GM10847 (cell line): Measurements from ENCODE around the gene IBTK.

ENCODE experiments used
- POLR2A ChIP-seq: IDR thresholded peaks from 2 replicates; pipeline ENCODE4 v1.6.1; 2011; ENCODE audit not compliant: insufficient read length; ENCODE audit errors: extremely low read depth

IBTK gene

GRCh38 chr6:82249381-82250253 lies 2.1 kb upstream of the IBTK start:
- TF ChIP-seq POLR2A = no peak

DNA sequence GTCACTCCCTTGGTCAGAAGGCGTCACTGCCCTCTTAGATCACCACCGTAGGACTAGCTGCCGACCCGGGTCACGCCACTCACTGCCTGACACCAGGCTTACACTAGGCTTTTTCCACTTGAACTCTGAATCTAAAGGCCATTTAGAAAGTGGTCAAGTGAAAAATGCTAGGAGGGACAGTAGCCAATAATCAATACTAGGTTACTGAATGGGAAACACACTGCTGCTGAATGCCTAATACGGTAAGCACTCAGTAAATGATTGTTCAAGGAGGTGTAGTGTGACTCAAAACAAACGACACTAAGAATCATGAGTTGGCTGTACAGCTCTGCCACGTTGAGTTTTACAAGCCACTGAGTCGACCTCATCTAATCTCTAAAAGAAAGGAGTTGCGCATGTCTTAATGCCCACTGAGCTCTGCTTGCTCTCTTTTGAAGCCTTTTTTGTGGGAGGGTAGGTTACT lies 760 bp upstream of the IBTK start:
- no peak for TF ChIP-seq POLR2A

DNA sequence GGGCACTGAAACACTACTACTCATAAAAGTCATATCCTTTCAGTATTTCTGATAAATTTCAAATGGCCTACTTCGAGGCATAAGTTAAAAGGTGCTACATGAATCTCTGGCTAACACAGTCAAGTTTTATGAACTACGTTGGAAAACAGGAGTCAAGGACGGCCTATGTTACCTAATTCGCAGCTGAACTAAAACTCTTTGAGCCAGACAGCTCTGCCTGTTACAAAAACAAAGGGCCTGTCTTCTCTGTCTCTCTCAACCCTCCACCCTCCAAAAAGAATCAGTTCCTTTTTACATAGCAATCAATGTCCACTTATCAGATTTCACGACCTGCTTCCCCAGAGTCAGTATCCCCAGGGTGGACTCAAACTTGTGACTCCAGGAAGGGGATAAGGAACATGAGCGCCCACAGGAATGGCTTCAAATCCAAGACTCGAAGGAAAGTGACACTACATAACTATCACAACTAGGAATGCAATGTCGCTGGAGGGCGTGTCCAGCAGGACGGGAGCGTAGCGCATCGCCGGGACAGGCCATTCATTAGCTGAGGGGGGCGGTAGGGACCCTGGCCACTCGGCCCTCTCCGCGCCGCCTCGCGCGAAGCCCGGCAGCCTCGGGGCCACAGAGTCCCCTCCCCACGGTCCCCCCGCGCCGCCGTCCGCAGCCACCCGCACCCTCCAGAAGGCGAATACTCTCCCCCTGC lies 591 bp downstream of the IBTK start:
- no peak for TF ChIP-seq POLR2A

DNA sequence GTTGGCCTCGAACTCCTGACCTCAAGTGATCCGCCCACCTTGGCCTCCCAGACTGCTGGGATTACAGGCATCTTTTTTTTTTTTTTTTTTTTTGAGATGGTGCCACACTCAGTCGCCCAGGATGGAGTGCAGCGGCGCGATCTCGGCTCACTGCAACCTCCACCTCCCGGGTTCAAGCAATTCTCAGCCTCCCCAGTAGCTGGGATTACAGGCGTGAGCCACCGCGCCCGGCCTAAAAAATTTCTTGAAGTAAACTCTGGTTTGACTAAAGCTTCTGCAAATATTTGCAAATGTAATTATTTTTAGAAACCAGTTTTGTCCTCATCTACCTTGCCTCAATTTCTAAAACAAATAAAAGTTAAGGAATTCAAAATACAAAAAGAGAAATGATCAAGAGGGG lies 1.2 kb downstream of the IBTK start:
- no peak for TF ChIP-seq POLR2A

- TF ChIP-seq POLR2A = no peak
Measured at GRCh38 chr6:82245376-82245775, 2.2 kb downstream of the IBTK start.

DNA sequence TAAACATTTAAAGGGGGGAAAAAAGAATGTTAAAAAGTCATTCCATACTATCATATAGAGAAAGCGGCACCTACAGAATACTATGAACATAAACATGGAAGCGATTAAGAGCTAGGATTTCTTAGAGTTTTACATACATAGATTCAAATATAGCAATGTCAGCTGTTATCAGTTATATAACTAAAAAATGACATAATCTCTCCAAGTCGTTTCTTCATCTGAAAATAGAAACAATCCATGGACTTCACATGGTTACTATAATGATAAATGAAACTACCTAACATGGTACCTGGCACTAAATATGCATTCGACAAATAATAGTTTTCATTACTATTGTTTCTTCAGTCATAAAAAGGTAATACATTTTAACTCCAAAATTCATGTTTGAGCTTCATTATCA lies 3.7 kb downstream of the IBTK start:
- TF ChIP-seq POLR2A = no peak

DNA sequence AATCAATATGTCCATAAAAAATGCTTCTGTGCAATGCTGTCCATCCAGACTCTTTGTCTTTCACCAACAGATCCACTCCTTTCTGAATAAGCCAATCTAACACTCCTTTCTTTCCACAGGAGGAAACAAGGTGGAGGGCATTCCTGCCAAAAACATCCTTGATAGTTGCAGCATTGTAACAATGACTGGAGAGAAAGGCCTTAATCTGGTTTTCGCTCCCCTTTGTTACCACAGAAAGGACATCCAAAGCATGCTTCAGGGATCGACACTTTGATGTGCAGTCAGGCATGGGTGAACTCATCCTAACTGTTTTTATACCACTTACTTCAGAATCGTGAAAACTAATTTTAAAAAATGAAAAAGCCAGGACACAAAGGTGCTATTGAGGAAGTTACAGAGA lies 7.4 kb downstream of the IBTK start:
- no peak for TF ChIP-seq POLR2A

DNA sequence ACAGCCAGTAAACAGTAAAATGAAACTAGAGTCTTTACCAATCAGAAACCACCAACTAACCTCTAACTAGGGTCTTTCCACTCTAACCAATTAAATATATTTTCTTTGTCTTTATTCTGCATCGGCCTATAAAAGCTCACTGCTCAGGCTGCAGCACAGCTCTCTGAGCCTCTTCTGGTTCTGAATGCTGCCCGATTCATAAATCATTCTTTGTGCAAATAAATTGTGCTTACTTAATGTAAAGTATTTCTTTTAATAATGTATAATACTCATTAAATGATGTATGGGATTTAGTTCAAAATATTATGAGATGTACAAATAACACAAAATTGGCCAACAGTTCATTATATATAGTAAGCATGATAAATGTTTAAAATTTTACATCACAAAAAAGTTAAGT lies 7.9 kb downstream of the IBTK start:
- TF ChIP-seq POLR2A = no peak

DNA sequence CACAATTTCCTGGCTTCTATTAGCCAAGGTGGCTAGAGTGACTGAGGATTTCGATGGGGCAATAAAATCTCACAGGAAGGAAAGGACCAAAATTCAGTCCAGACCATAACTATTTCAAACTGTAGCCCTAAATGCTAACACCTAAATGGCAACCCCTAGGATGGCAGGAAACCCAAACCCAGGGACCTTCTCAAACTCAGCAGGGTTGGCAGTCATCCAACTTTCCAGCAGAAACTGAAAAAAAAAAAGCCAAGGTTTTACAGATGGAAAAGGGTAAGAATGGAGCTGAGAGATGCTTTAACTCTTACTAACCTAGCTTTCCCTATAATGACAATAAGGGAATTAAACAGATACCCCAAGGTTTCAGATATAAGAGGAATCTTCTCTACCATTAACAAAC lies 10.5 kb downstream of the IBTK start:
- TF ChIP-seq POLR2A = no peak

DNA sequence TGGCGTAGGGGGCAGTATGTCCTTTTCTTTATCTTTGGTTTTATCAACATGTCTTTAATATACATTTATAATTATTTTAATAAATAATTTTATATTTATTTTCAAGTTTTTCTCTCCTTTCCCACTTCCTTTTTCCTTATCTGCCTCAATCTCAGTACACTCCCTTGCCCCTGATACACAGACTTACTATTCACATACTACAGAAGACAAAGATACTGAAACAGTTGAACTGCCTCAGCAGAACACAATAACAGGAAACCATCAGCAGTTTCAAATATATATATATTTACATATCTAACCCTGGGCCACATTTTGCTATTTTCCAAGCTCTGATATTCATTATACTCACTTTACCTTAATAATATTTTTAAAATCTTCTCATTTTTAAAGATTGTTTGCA lies 19.8 kb downstream of the IBTK start:
- no peak for TF ChIP-seq POLR2A

DNA sequence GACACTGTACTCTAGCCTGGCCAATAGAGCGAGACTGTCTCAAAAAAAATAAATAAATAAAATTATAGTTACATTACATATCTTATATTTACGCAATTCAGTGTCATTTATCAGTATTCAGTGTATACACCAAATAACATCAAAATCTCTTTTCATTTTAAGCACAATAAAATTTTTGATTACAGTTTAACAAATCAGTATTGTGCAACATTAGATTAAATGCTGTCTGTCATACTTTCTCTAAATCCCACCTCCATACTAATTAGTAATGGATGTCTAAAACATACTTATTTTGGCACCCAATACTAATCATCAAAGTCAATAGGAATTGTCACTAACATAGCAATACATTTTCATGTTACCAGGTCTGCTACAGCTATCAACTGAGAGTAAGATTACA lies 27.4 kb downstream of the IBTK start:
- TF ChIP-seq POLR2A = no peak

DNA sequence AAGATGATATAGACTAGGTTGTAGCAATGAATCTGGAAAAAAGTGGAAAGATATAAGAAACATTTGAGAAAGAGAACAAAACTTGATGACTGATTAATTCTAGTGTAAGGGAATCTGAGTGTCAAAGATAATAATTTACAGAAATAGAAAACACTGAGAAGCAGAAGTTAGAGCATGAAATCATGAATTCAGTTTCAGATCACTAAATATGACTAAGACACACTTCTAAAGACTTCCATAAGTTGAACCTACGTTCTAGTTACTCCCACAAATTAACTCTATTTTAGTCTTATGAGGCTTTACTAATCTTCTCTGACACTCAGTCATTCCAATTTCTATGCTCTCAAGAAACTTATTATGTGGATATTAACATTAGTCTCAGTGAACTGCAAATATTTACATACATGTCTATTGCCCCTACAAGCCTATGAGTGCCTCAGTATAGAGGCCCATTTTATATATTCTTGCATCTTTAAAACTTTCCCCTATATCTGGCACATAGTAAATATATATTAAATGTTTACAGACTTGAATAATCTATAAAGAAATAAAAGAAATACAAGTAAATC lies 30.4 kb downstream of the IBTK start:
- no peak for TF ChIP-seq POLR2A

- no peak for TF ChIP-seq POLR2A
Measured at GRCh38 chr6:82216549-82216948, 31.0 kb downstream of the IBTK start.

DNA sequence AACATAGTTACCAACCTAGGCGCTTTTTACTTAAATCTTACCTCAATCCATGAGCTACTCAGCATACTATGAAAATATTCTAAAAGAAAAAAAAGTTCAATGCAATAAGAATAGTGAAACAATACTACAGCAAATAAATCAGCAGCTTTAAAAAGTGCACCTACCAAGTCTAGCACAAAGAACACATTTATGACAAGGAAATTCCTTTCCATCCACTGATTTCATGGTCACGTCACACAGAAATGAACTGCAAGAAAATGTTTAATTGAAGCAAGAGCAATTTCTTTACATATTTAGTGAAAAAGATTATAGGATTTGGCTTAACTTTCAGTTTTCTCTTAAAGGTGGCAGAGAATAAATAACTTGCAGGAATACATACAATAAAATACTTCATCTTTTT lies 36.2 kb downstream of the IBTK start:
- TF ChIP-seq POLR2A = no peak

GRCh38 chr6:82208913-82209312 lies 38.6 kb downstream of the IBTK start:
- no peak for TF ChIP-seq POLR2A

- no peak for TF ChIP-seq POLR2A
Measured at GRCh38 chr6:82205930-82206392, 41.6 kb downstream of the IBTK start.
